ENCODE data around the gene SLC12A2. TPM values are rescaled to one million over a fixed set of nuclear protein-coding genes. Genes with fewer than 3 reads are reported as not detected.

SLC12A2 gene
- total RNA-seq, 4 donors from 2014 or later: 139 to 255 (median 172) TPM

DNA sequence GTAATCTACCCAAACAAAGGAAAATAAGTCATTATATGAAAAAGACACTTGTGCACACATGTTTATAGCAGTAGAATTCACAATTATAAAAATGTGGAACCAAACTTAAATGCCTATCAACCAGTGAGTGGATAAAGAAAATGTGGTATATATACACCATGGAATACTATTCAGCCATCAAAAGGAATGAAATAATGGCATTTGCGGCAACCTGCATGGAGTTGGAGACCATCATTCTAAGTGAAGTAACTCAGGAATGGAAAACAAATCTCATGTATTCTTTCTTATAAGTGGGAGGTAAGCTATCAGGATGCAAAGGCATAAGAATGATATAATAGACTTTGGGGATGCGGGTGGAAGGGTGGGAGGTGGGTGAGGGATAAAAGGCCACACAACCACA lies 34.6 kb downstream of the SLC12A2 start:
- Histone ChIP-seq H3K27ac (no peak overlapping the region), H3K27me3 (no peaks in the 10 kb centered on the region), H3K4me3 (no peak overlapping the region), H3K9me3 (no peaks in the 10 kb centered on the region), H3K4me1 (no peaks in the 10 kb centered on the region), H3K36me3 (peaks cover 0 to 50% (median 0%) of the 10 kb centered on the region in 3 donors)
- TF ChIP-seq CTCF (IDR thresholded peaks at IDR 0.05): no peak
- TF ChIP-seq POLR2A (IDR thresholded peaks at IDR 0.05): no peak
- DNase-seq: no peak

DNA sequence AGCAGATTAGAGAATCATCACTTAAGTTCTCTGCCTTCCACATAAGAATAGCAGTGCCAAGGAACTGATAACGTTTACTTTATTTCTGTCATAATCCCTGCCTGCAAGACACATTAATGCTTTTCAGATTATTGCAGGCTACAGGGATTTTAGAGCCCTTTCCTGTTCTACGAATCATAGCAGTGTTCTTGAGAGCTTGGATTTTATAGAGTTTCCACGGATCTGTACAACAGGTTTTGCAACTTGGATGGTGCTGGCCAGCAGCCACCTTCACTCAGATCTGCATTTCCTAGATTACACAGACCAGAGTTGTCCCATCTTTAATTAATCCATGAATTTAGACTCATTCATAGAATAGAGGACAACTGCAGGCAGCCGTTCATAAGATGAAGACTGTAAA lies 38.1 kb downstream of the SLC12A2 start:
- no peak for TF ChIP-seq CTCF (IDR thresholded peaks at IDR 0.05)
- TF ChIP-seq POLR2A (IDR thresholded peaks at IDR 0.05): no peak

DNA sequence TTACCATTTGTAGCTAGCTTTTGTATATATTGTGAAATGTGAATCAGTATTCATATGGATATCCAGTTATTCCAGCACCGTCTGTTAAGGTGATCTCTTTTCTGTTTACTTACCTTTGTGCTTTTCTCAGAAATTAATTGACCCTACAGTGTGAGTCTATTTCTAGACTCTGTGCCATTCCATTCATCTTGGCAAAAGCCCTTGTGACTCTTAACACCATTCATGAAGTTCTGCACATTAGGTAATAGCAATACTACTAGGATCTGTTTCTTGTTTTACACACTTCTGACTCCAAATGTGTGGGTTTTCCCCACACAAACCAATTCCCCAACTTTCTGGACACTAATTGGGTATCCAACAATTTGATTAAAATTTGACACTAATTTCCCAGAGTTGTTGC lies 40.4 kb downstream of the SLC12A2 start:
- TF ChIP-seq POLR2A (IDR thresholded peaks at IDR 0.05): no peak
- TF ChIP-seq CTCF (IDR thresholded peaks at IDR 0.05): no peak
- no peaks in the 10 kb centered on the region for H3K27me3 ChIP-seq
- H3K36me3 ChIP-seq: peaks cover 0 to 4% (median 0%) of the 10 kb centered on the region in 3 donors
- H3K27ac ChIP-seq: no peak overlapping the region
- H3K4me3 ChIP-seq: no peak overlapping the region
- no peaks in the 10 kb centered on the region for H3K4me1 ChIP-seq
- DNase-seq: no peak
- H3K9me3 ChIP-seq: no peaks in the 10 kb centered on the region

More for the DNA sequence above, 38.1 kb downstream of the SLC12A2 start:
- Histone ChIP-seq H3K4me1 (no peaks in the 10 kb centered on the region), H3K27ac (no peak overlapping the region), H3K4me3 (no peak overlapping the region), H3K9me3 (no peaks in the 10 kb centered on the region), H3K36me3 (peaks cover 0 to 24% (median 0%) of the 10 kb centered on the region in 3 donors), H3K27me3 (no peaks in the 10 kb centered on the region)
- DNase-seq: no peak

DNA sequence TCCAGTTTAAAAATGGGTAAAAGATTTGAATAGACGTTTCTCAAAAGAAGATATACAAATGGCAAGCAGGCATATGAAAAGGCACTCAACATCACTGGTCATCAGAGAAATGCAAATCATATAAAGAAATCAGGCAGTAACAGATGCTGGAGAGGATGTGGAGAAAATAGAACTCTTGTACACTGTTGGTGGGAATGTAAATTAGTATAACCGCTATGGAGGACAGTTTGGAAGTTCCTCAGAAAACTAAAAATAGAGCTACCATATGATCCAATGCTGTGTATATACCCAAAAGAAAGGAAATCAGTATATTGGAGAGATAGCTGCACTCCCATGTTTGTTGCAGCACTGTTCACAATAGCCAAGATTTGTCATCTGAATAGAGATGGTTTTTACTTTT lies 42.7 kb downstream of the SLC12A2 start:
- no peaks in the 10 kb centered on the region for H3K4me1 ChIP-seq
- no peak overlapping the region for H3K4me3 ChIP-seq
- no peaks in the 10 kb centered on the region for H3K9me3 ChIP-seq
- H3K27ac ChIP-seq: no peak overlapping the region
- H3K36me3 ChIP-seq: peaks cover 0 to 6% (median 0%) of the 10 kb centered on the region in 3 donors
- H3K27me3 ChIP-seq: no peaks in the 10 kb centered on the region
- no peak for TF ChIP-seq POLR2A (IDR thresholded peaks at IDR 0.05)
- TF ChIP-seq CTCF (IDR thresholded peaks at IDR 0.05): no peak
- no peak for DNase-seq

- no peak overlapping the region for H3K4me3 ChIP-seq
- no peaks in the 10 kb centered on the region for H3K9me3 ChIP-seq
- H3K27ac ChIP-seq: no peak overlapping the region
Measured at GRCh38 chr5:128132499-128132898, 48.9 kb downstream of the SLC12A2 start.

More at GRCh38 chr5:128132499-128132898, 48.9 kb downstream of the SLC12A2 start:
- Histone ChIP-seq H3K36me3 (peaks cover 0 to 25% (median 0%) of the 10 kb centered on the region in 3 donors), H3K4me1 (no peaks in the 10 kb centered on the region), H3K27me3 (no peaks in the 10 kb centered on the region)
- TF ChIP-seq POLR2A (IDR thresholded peaks at IDR 0.05) (no peak), CTCF (IDR thresholded peaks at IDR 0.05) (no peak)
- DNase-seq: no peak
